Liver (tissue), 9 donors: ENCODE results near the gene RAI14. TPM values are rescaled to one million over a fixed set of nuclear protein-coding genes. Genes with fewer than 3 reads are reported as not detected.
"Not testable (repeated sequence)": the region's sequence is repeated elsewhere in the genome, so short reads cannot be mapped to it uniquely, and the experiment has no call there.

Source experiments
- DNase-seq: peaks from one replicate; pipeline ENCODE4 v3.0.0-alpha.2; 2017; ENCODE audit warnings: low spot score
- H3K27ac ChIP-seq, 2 donors: one replicate each; pipeline ENCODE4 v1.7.0; 2013; ENCODE audit warnings: inconsistent platforms in 2 of 2, low read length in 2 of 2, control low read depth in 1 of 2, low read depth in 1 of 2, mild to moderate bottlenecking in 1 of 2
- H3K27me3 ChIP-seq, 4 donors: one replicate each; pipeline versions ENCODE4 v1.6.1 to v1.7.0; 2013; ENCODE audit warnings: low read length in 3 of 4, inconsistent platforms in 1 of 4, mild to moderate bottlenecking in 1 of 4, moderate library complexity in 1 of 4; ENCODE audit not compliant: control insufficient read depth in 4 of 4, insufficient read depth in 4 of 4
- H3K36me3 ChIP-seq, 4 donors: one replicate each; pipeline versions ENCODE4 v1.6.1 to v1.7.0; 2013; ENCODE audit warnings: low read length in 3 of 4, mild to moderate bottlenecking in 3 of 4, low read depth in 1 of 4, moderate library complexity in 1 of 4; ENCODE audit not compliant: control insufficient read depth in 4 of 4, insufficient read depth in 3 of 4
- H3K4me1 ChIP-seq, 4 donors: one replicate each; pipeline versions ENCODE4 v1.6.1 to v1.7.0; 2013; ENCODE audit warnings: low read length in 3 of 4, mild to moderate bottlenecking in 3 of 4, moderate library complexity in 1 of 4; ENCODE audit not compliant: control insufficient read depth in 4 of 4, insufficient read depth in 4 of 4
- H3K4me3 ChIP-seq, 3 donors: one replicate each; pipeline versions ENCODE4 v1.6.1 to v1.7.0; 2013; ENCODE audit warnings: low read length in 3 of 3, control low read depth in 1 of 3, low read depth in 1 of 3, mild to moderate bottlenecking in 1 of 3
- H3K9ac ChIP-seq, 2 donors: one replicate each; pipeline ENCODE4 v1.7.0; 2013; ENCODE audit warnings: low read length in 2 of 2, mild to moderate bottlenecking in 2 of 2, moderate library complexity in 2 of 2, control low read depth in 1 of 2, low read depth in 1 of 2
- H3K9me3 ChIP-seq, 4 donors: one replicate each; pipeline versions ENCODE4 v1.6.1 to v1.7.0; 2013; ENCODE audit warnings: low read length in 3 of 4; ENCODE audit not compliant: control insufficient read depth in 4 of 4
- CTCF ChIP-seq: fragments of 150-350 bp; IDR thresholded peaks from 2 replicates; pipeline ENCODE4 v1.5.1; 2017; ENCODE audit warnings: improper control_type of control experiment, low read depth, low read length; ENCODE audit not compliant: missing input control
- FOXA1 ChIP-seq: IDR thresholded peaks from 2 replicates; pipeline ENCODE4 v1.6.1; 2016; ENCODE audit warnings: antibody characterized with exemption
- FOXA2 ChIP-seq: IDR thresholded peaks from 2 replicates; pipeline ENCODE4 v1.6.1; 2016; ENCODE audit warnings: antibody characterized with exemption
- HNF4A ChIP-seq, 2 donors: conservative IDR thresholded peaks; 2 replicates each; pipeline ENCODE4 v1.6.1; 2016; ENCODE audit warnings: antibody characterized with exemption in 2 of 2, mild to moderate bottlenecking in 2 of 2
- HNF4G ChIP-seq: IDR thresholded peaks from 2 replicates; pipeline ENCODE4 v1.6.1; 2016; ENCODE audit warnings: antibody characterized with exemption
- NR2F2 ChIP-seq: IDR thresholded peaks from 2 replicates; pipeline ENCODE4 v1.6.1; 2016; ENCODE audit warnings: antibody characterized with exemption
- RAD21 ChIP-seq, 2 donors: IDR thresholded peaks; 2 replicates each; pipeline ENCODE4 v1.6.1; 2016; ENCODE audit warnings: antibody characterized with exemption in 2 of 2, mild to moderate bottlenecking in 2 of 2
- REST ChIP-seq: IDR thresholded peaks from 2 replicates; pipeline ENCODE4 v1.6.1; 2016; ENCODE audit warnings: antibody characterized with exemption, mild to moderate bottlenecking
- RXRA ChIP-seq, 2 donors: IDR thresholded peaks; 2 replicates each; pipeline ENCODE4 v1.6.1; 2017 to 2018; ENCODE audit warnings: antibody characterized with exemption in 2 of 2, mild to moderate bottlenecking in 1 of 2
- TAF1 ChIP-seq: conservative IDR thresholded peaks from 2 replicates; pipeline ENCODE4 v1.6.1; 2016; ENCODE audit warnings: antibody characterized with exemption, mild to moderate bottlenecking
- YY1 ChIP-seq: IDR thresholded peaks from 2 replicates; pipeline ENCODE4 v1.6.1; 2016; ENCODE audit warnings: antibody characterized with exemption, mild to moderate bottlenecking
- WGBS: extraction: QIAGEN DNeasy Blood & Tissue Kit; methylation state at CpG from one replicate; pipeline ENCODE4 v1.1.7; 2013; 5-methylcytosine and 5-hydroxymethylcytosine counted together
- polyA plus RNA-seq, 2 donors: library from polyadenylated mRNA; stranded (reverse) in 1 of 2; unstranded in 1 of 2; fragments of 200-250 nt in 1 of 2; fragments of >200 nt in 1 of 2; fragmentation: Nextera tagmentation in 1 of 2; extraction: Ambion mirVana in 1 of 2; gene quantifications; one replicate each; pipeline versions ENCODE4 v1.2.1 to v1.2.3, GENCODE V29; 2013 to 2015
- total RNA-seq, 2 donors: library from RNA; depleted of rRNA; stranded (reverse); fragments of >200 nt; gene quantifications; one replicate each; pipeline ENCODE4 v1.2.3, GENCODE V29; 2014
- TF ChIP-seq, protein P1 (sequence below): IDR thresholded peaks from 2 replicates; pipeline ENCODE4 v1.6.1; 2016; ENCODE audit warnings: antibody characterized with exemption
- TF ChIP-seq, protein P2 (sequence below): IDR thresholded peaks from 2 replicates; pipeline ENCODE4 v1.6.1; 2016; ENCODE audit warnings: antibody characterized with exemption
- TF ChIP-seq, protein P3 (sequence below): IDR thresholded peaks from 2 replicates; pipeline ENCODE4 v1.6.1; 2016; ENCODE audit warnings: antibody characterized with exemption
- donor health status: healthy.
- donor health status: healthy.
- donor health status: healthy.
- donor health status: healthy.
- donor health status: healthy.

Gene RAI14
- total and polyA plus RNA-seq, 4 donors = 7.8 to 21.4 (median 11.4) TPM

GRCh38 chr5:34759213-34759612 lies 103.1 kb downstream of the RAI14 start:
- WGBS = 58% methylated on average over 5 of the region's 5 CpGs
- not testable (repeated sequence) for H3K9me3 ChIP-seq, DNase-seq, H3K27ac ChIP-seq, H3K9ac ChIP-seq, H3K27me3 ChIP-seq, H3K4me3 ChIP-seq, H3K36me3 ChIP-seq
- TF ChIP-seq RXRA (IDR thresholded peaks at IDR 0.05) = peak in 1 of 2 donors; percentile 30
- TF ChIP-seq RAD21 (IDR thresholded peaks at IDR 0.05) = peak; percentile 4 to 41
- H3K4me1 ChIP-seq = peaks cover 8 to 42% (median 34%) of the 10 kb centered on the region in 4 donors

- Histone ChIP-seq H3K27ac (no peak overlapping the region), H3K27me3 (no peaks in the 10 kb centered on the region), H3K9me3 (no peaks in the 10 kb centered on the region), H3K9ac (no peak overlapping the region), H3K4me3 (no peak overlapping the region), H3K4me1 (peaks cover 0 to 15% (median 7%) of the 10 kb centered on the region in 4 donors), H3K36me3 (no peaks in the 10 kb centered on the region)
- WGBS = 98% methylated on average over 1 of the region's 1 CpG
- DNase-seq = no peak
- TF ChIP-seq, protein P1, sequence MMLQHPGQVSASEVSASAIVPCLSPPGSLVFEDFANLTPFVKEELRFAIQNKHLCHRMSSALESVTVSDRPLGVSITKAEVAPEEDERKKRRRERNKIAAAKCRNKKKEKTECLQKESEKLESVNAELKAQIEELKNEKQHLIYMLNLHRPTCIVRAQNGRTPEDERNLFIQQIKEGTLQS = no peak
- TF ChIP-seq RAD21 (IDR thresholded peaks at IDR 0.05) = no peak
Measured at GRCh38 chr5:34765662-34766061, 109.5 kb downstream of the RAI14 start.

- peaks cover 0 to 26% (median 17%) of the 10 kb centered on the region in 4 donors for H3K4me1 ChIP-seq
- no peak overlapping the region for H3K9ac ChIP-seq
- 77% methylated on average over 7 of the region's 7 CpGs for WGBS
- DNase-seq = no peak
- H3K27ac ChIP-seq = no peak overlapping the region
- no peaks in the 10 kb centered on the region for H3K36me3 ChIP-seq
- no peaks in the 10 kb centered on the region for H3K9me3 ChIP-seq
- no peaks in the 10 kb centered on the region for H3K27me3 ChIP-seq
- TF ChIP-seq FOXA2 = no peak
- peak; percentile 42 for TF ChIP-seq NR2F2
- TF ChIP-seq RAD21 (IDR thresholded peaks at IDR 0.05) = peak in 1 of 2 donors; percentile 8
- TF ChIP-seq HNF4A (conservative IDR thresholded peaks at IDR 0.05) = peak in 1 of 2 donors; percentile 8
- H3K4me3 ChIP-seq = no peak overlapping the region
Measured at GRCh38 chr5:34767180-34767579, 111.1 kb downstream of the RAI14 start.

GRCh38 chr5:34770486-34770885 lies 114.4 kb downstream of the RAI14 start:
- Histone ChIP-seq H3K4me3 (no peak overlapping the region), H3K27me3 (no peaks in the 10 kb centered on the region), H3K4me1 (peaks cover 2 to 39% (median 23%) of the 10 kb centered on the region in 4 donors), H3K9me3 (no peaks in the 10 kb centered on the region), H3K27ac (no peak overlapping the region), H3K9ac (no peak overlapping the region), H3K36me3 (no peaks in the 10 kb centered on the region)
- no peak for DNase-seq
- 96% methylated on average over 4 of the region's 4 CpGs for WGBS
- no peak for TF ChIP-seq RXRA (IDR thresholded peaks at IDR 0.05)
- TF ChIP-seq REST = no peak
- TF ChIP-seq TAF1 = no peak
- no peak for TF ChIP-seq FOXA2
- no peak for TF ChIP-seq CTCF
- TF ChIP-seq FOXA1 = no peak
- TF ChIP-seq YY1 = no peak
- no peak for TF ChIP-seq HNF4G
- TF ChIP-seq, protein P2, sequence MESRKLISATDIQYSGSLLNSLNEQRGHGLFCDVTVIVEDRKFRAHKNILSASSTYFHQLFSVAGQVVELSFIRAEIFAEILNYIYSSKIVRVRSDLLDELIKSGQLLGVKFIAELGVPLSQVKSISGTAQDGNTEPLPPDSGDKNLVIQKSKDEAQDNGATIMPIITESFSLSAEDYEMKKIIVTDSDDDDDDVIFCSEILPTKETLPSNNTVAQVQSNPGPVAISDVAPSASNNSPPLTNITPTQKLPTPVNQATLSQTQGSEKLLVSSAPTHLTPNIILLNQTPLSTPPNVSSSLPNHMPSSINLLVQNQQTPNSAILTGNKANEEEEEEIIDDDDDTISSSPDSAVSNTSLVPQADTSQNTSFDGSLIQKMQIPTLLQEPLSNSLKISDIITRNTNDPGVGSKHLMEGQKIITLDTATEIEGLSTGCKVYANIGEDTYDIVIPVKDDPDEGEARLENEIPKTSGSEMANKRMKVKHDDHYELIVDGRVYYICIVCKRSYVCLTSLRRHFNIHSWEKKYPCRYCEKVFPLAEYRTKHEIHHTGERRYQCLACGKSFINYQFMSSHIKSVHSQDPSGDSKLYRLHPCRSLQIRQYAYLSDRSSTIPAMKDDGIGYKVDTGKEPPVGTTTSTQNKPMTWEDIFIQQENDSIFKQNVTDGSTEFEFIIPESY = no peak
- TF ChIP-seq, protein P3, sequence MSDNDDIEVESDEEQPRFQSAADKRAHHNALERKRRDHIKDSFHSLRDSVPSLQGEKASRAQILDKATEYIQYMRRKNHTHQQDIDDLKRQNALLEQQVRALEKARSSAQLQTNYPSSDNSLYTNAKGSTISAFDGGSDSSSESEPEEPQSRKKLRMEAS = no peak
